Prostate gland (tissue), 2 donors: ENCODE measurements around the gene DAPK1.

Experiments used
- CTCF ChIP-seq, 4 experiments: fragments of 200-600 bp in 2 of 4; fragments of 450-650 bp in 2 of 4; sonication (generic) in 2 of 4; IDR thresholded peaks; 1 replicate in 3 of 4; 2 replicates in 1 of 4; pipeline ENCODE4 v1.5.1; 2016 to 2019; ENCODE audit warnings: antibody characterized with exemption in 4 of 4, mild to moderate bottlenecking in 2 of 4, moderate library complexity in 2 of 4
- POLR2A ChIP-seq: fragments of 450-650 bp; IDR thresholded peaks from one replicate; pipeline ENCODE4 v1.6.1; 2016; ENCODE audit warnings: antibody characterized with exemption, mild to moderate bottlenecking
- POLR2AphosphoS5 ChIP-seq: sonication (generic); formaldehyde crosslinking; IDR thresholded peaks from one replicate; pipeline ENCODE4 v1.6.1; 2017; ENCODE audit warnings: antibody characterized with exemption

DNA sequence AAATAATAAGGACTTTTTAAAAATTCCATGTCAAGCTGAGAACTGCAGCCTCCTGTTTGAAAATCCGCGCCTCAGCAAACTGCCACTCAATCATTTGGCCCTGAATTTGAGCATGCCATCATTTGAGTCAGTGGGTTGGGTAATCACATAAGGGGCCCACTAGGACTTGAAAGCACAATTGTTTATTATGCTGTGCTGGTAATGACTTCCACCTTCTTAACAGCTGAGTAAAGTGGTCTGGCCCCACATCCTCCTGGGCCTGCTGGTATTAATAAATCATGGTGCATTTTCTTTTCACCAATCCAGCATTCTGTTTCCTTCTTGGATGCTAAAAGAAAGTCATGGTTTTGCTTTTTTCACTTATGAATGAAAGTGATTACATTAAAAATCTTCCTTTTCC lies 125.3 kb downstream of the DAPK1 start:
- TF ChIP-seq POLR2A = no peak
- no peak for TF ChIP-seq CTCF (IDR thresholded peaks at IDR 0.05)
- no peak for TF ChIP-seq POLR2AphosphoS5
